SK-N-SH treated with all-trans-retinoic acid at 6 μM for 48 hours (cell line): ENCODE results near the gene LCE7A.

Source experiments
- ARNTL ChIP-seq: fragments of 450-650 bp; formaldehyde crosslinking; IDR thresholded peaks from 2 replicates; pipeline ENCODE4 v1.5.0; 2020; ENCODE audit warnings: low read depth, mild to moderate bottlenecking, moderate library complexity, borderline replicate concordance
- CREB5 ChIP-seq: fragments of 250-450 bp; sonication (Bioruptor Pico); IDR thresholded peaks from 2 replicates; pipeline ENCODE4 v1.5.1; 2020; ENCODE audit warnings: low read depth, mild to moderate bottlenecking, moderate library complexity
- CSDC2 ChIP-seq: fragments of 250-450 bp; sonication (Bioruptor Pico); IDR thresholded peaks from 2 replicates; pipeline ENCODE4 v1.5.0; 2020; ENCODE audit warnings: mild to moderate bottlenecking, moderate library complexity
- ESRRG ChIP-seq: fragments of 250-450 bp; sonication (Bioruptor Pico); IDR thresholded peaks from 2 replicates; pipeline ENCODE4 v1.6.1; 2021; ENCODE audit warnings: mild to moderate bottlenecking
- OSR1 ChIP-seq: fragments of 250-450 bp; sonication (Bioruptor Pico); IDR thresholded peaks from 2 replicates; pipeline ENCODE4 v1.8.0; 2022; ENCODE audit warnings: moderate library complexity, mild to moderate bottlenecking, inconsistent platforms
- TCF4 ChIP-seq: fragments of 250-450 bp; sonication (Bioruptor Pico); IDR thresholded peaks from 2 replicates; pipeline ENCODE4 v1.8.0; 2021; ENCODE audit warnings: mild to moderate bottlenecking, moderate library complexity, borderline replicate concordance
- TSHZ2 ChIP-seq: fragments of 250-450 bp; sonication (Bioruptor Pico); IDR thresholded peaks from 2 replicates; pipeline ENCODE4 v1.5.0; 2020; ENCODE audit warnings: mild to moderate bottlenecking, moderate library complexity
- ZFP3 ChIP-seq: fragments of 250-450 bp; sonication (Bioruptor Pico); IDR thresholded peaks from 2 replicates; pipeline ENCODE4 v1.5.0; 2020; ENCODE audit warnings: mild to moderate bottlenecking, moderate library complexity
- ZFP30 ChIP-seq: fragments of 450-650 bp; formaldehyde crosslinking; IDR thresholded peaks from 2 replicates; pipeline ENCODE4 v1.5.0; 2022; ENCODE audit warnings: mild to moderate bottlenecking, moderate library complexity
- ZNF565 ChIP-seq: fragments of 450-650 bp; formaldehyde crosslinking; conservative IDR thresholded peaks from 2 replicates; pipeline ENCODE4 v1.5.0; 2020; ENCODE audit warnings: low read depth, mild to moderate bottlenecking, moderate library complexity
- ZNF8 ChIP-seq: fragments of 450-650 bp; formaldehyde crosslinking; IDR thresholded peaks from 2 replicates; pipeline ENCODE4 v1.5.0; 2020; ENCODE audit warnings: mild to moderate bottlenecking, moderate library complexity
- TF ChIP-seq, protein P1 (sequence below): fragments of 250-450 bp; sonication (Bioruptor Pico); IDR thresholded peaks from 2 replicates; pipeline ENCODE4 v1.8.0; 2020; ENCODE audit warnings: mild to moderate bottlenecking, moderate library complexity, borderline replicate concordance
- TF ChIP-seq, protein P2 (sequence below): fragments of 250-450 bp; sonication (Bioruptor Pico); IDR thresholded peaks from 2 replicates; pipeline ENCODE4 v1.5.1; 2021; ENCODE audit warnings: mild to moderate bottlenecking, moderate library complexity

DNA sequence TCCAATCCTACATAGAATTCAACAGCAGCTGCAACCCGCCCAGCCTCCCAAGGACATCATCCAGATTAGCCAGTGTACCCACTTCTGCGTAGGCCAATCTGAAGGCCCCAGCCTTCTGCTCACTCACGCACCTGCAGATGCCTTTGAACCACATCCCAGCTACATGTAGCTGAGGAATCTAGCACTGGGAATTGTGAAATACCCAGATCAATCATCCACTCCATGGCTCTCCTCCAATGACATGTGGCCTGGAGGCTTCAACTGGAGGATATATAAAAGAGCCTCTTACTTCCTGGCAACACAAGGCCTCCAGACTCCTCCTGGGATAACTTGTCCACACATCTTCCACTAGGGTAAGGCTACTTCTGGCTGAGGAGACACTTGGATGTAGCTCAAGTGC is 17.2 kb upstream of the LCE7A start, which contains the start of gene LCE6A:
- TF ChIP-seq CSDC2 (CRISPR knock-in tag) (no peak), ZFP3 (CRISPR knock-in tag) (no peak), ARNTL (CRISPR knock-in tag) (no peak), OSR1 (CRISPR knock-in tag) (no peak), ZFP30 (CRISPR knock-in tag) (no peak), ZNF565 (CRISPR knock-in tag) (no peak), TSHZ2 (CRISPR knock-in tag) (no peak), ESRRG (CRISPR knock-in tag) (no peak), TCF4 (CRISPR knock-in tag) (no peak), CREB5 (CRISPR knock-in tag) (no peak), ZNF8 (no peak)
- TF ChIP-seq, protein P1, sequence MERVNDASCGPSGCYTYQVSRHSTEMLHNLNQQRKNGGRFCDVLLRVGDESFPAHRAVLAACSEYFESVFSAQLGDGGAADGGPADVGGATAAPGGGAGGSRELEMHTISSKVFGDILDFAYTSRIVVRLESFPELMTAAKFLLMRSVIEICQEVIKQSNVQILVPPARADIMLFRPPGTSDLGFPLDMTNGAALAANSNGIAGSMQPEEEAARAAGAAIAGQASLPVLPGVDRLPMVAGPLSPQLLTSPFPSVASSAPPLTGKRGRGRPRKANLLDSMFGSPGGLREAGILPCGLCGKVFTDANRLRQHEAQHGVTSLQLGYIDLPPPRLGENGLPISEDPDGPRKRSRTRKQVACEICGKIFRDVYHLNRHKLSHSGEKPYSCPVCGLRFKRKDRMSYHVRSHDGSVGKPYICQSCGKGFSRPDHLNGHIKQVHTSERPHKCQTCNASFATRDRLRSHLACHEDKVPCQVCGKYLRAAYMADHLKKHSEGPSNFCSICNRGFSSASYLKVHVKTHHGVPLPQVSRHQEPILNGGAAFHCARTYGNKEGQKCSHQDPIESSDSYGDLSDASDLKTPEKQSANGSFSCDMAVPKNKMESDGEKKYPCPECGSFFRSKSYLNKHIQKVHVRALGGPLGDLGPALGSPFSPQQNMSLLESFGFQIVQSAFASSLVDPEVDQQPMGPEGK (CRISPR knock-in tag), result no peak
- TF ChIP-seq, protein P2, sequence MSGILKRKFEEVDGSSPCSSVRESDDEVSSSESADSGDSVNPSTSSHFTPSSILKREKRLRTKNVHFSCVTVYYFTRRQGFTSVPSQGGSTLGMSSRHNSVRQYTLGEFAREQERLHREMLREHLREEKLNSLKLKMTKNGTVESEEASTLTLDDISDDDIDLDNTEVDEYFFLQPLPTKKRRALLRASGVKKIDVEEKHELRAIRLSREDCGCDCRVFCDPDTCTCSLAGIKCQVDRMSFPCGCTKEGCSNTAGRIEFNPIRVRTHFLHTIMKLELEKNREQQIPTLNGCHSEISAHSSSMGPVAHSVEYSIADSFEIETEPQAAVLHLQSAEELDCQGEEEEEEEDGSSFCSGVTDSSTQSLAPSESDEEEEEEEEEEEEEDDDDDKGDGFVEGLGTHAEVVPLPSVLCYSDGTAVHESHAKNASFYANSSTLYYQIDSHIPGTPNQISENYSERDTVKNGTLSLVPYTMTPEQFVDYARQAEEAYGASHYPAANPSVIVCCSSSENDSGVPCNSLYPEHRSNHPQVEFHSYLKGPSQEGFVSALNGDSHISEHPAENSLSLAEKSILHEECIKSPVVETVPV (CRISPR knock-in tag), result no peak
